OCI-LY3 (cell line): ENCODE results near the gene GPX7.

Experiments
- H2AFZ ChIP-seq: fragments of 200-600, 300-600 bp; shearing (Covaris generic); 2 replicates; pipeline ENCODE4 v1.6.0; 2014; ENCODE audit warnings: antibody characterized with exemption, low read depth, low read length
- H3K27ac ChIP-seq: fragments of 200-600, 300-600 bp; sonication (generic); 2 replicates; pipeline ENCODE4 v1.5.1; 2014; ENCODE audit warnings: mild to moderate bottlenecking, low read length, moderate library complexity, mixed read lengths
- H3K27me3 ChIP-seq: fragments of 200-600, 300-600 bp; sonication (generic); 2 replicates; pipeline ENCODE4 v1.6.1; 2014; ENCODE audit warnings: low read depth, low read length, mixed read lengths
- H3K36me3 ChIP-seq: fragments of 200-600, 300-600 bp; sonication (generic); replicated peaks from 2 replicates; pipeline ENCODE3; 2014; ENCODE audit warnings: low read depth, low read length, mixed read lengths
- H3K4me1 ChIP-seq: fragments of 300-600, 200-600 bp; sonication (generic); 2 replicates; pipeline ENCODE4 v1.6.1; 2014; ENCODE audit warnings: low read length, mixed read lengths
- H3K4me2 ChIP-seq: fragments of 200-600, 300-600 bp; sonication (generic); 2 replicates; pipeline ENCODE4 v1.6.1; 2014; ENCODE audit warnings: low read length, mixed read lengths
- H3K4me3 ChIP-seq: fragments of 300-600, 200-600 bp; sonication (generic); 2 replicates; pipeline ENCODE4 v1.5.1; 2014; ENCODE audit warnings: antibody characterized with exemption, mild to moderate bottlenecking, low read length, moderate library complexity
- H3K79me2 ChIP-seq: fragments of 300-600, 200-600 bp; shearing (Covaris generic); 2 replicates; pipeline ENCODE4 v1.6.1; 2014; ENCODE audit warnings: mild to moderate bottlenecking, low read length, mixed read lengths
- H3K9ac ChIP-seq: fragments of 300-600, 200-600 bp; shearing (Covaris generic); 2 replicates; pipeline ENCODE4 v1.6.0; 2014; ENCODE audit warnings: mild to moderate bottlenecking, low read length, moderate library complexity
- H3K9me3 ChIP-seq: fragments of 200-600, 300-600 bp; shearing (Covaris generic); 2 replicates; pipeline ENCODE4 v1.6.1; 2014; ENCODE audit warnings: low read length, mixed read lengths; ENCODE audit not compliant: insufficient read depth
- H4K20me1 ChIP-seq: fragments of 200-600, 300-600 bp; sonication (generic); 2 replicates; pipeline ENCODE4 v1.6.1; 2016; ENCODE audit warnings: low read length, mixed read lengths; ENCODE audit not compliant: insufficient read depth
- CTCF ChIP-seq: fragments of 200-600, 300-600 bp; sonication (generic); IDR thresholded peaks from 2 replicates; pipeline ENCODE4 v1.5.1; 2014; ENCODE audit warnings: antibody characterized with exemption, low read length, low read depth
- EZH2phosphoT487 ChIP-seq: fragments of 200-600 bp; shearing (Covaris generic); IDR thresholded peaks from 2 replicates; pipeline ENCODE4 v1.6.1; 2018; ENCODE audit warnings: antibody characterized with exemption, mixed run types, low read depth

The GPX7 gene

GRCh38 chr1:52615489-52616042 is 13.4 kb downstream of the GPX7 start:
- no peak overlapping the region for H3K4me3 ChIP-seq
- H3K27me3 ChIP-seq = no peaks in the 10 kb centered on the region
- H2AFZ ChIP-seq = no peak overlapping the region
- TF ChIP-seq EZH2phosphoT487 = no peak
- no peak for TF ChIP-seq CTCF
- no peaks in the 10 kb centered on the region for H3K36me3 ChIP-seq
- H4K20me1 ChIP-seq = no peaks in the 10 kb centered on the region
- H3K9ac ChIP-seq = no peak overlapping the region
- H3K9me3 ChIP-seq = no peaks in the 10 kb centered on the region
- no peak overlapping the region for H3K27ac ChIP-seq
- H3K4me1 ChIP-seq = no peaks in the 10 kb centered on the region
- H3K4me2 ChIP-seq = no peak overlapping the region
- no peaks in the 10 kb centered on the region for H3K79me2 ChIP-seq

- no peaks in the 10 kb centered on the region for H3K4me1 ChIP-seq
- H3K36me3 ChIP-seq = no peaks in the 10 kb centered on the region
- no peaks in the 10 kb centered on the region for H3K79me2 ChIP-seq
Observed at GRCh38 chr1:52621950-52622349, 19.8 kb downstream of the GPX7 start.

GRCh38 chr1:52623812-52624211 is 21.6 kb downstream of the GPX7 start:
- no peak overlapping the region for H3K4me2 ChIP-seq
- no peaks in the 10 kb centered on the region for H3K79me2 ChIP-seq
- no peaks in the 10 kb centered on the region for H3K36me3 ChIP-seq
- H3K4me1 ChIP-seq = no peaks in the 10 kb centered on the region
- no peaks in the 10 kb centered on the region for H3K9me3 ChIP-seq
- no peak overlapping the region for H3K9ac ChIP-seq
- H3K27me3 ChIP-seq = no peaks in the 10 kb centered on the region
- H2AFZ ChIP-seq = no peak overlapping the region
- no peaks in the 10 kb centered on the region for H4K20me1 ChIP-seq
- no peak overlapping the region for H3K27ac ChIP-seq
- no peak overlapping the region for H3K4me3 ChIP-seq
- TF ChIP-seq CTCF = no peak

More at GRCh38 chr1:52621950-52622349, 19.8 kb downstream of the GPX7 start:
- TF ChIP-seq CTCF (no peak), EZH2phosphoT487 (no peak)
- Histone ChIP-seq H4K20me1 (no peaks in the 10 kb centered on the region), H3K9me3 (no peaks in the 10 kb centered on the region), H2AFZ (no peak overlapping the region), H3K4me2 (no peak overlapping the region), H3K4me3 (no peak overlapping the region), H3K27ac (no peak overlapping the region), H3K27me3 (no peaks in the 10 kb centered on the region), H3K9ac (no peak overlapping the region)

- Histone ChIP-seq H3K27me3 (no peaks in the 10 kb centered on the region), H3K4me3 (no peak overlapping the region), H3K9ac (no peak overlapping the region), H3K9me3 (no peaks in the 10 kb centered on the region), H3K79me2 (no peaks in the 10 kb centered on the region), H2AFZ (no peak overlapping the region), H3K27ac (no peak overlapping the region), H3K36me3 (no peaks in the 10 kb centered on the region), H3K4me1 (no peaks in the 10 kb centered on the region), H3K4me2 (no peak overlapping the region), H4K20me1 (no peaks in the 10 kb centered on the region)
- no peak for TF ChIP-seq CTCF
- TF ChIP-seq EZH2phosphoT487 = no peak
Observed at GRCh38 chr1:52627028-52627427, 24.9 kb downstream of the GPX7 start.
